Measurements from ENCODE around the gene INVS. TPM values are rescaled to one million over a fixed set of nuclear protein-coding genes. Genes with fewer than 3 reads are reported as not detected.
"Not testable (repeated sequence)": the region's sequence is repeated elsewhere in the genome, so short reads cannot be mapped to it uniquely, and the experiment has no call there.

Gene INVS
- total RNA-seq, 4 donors from 2014 or later = 8.3 to 14.4 (median 10.8) TPM

GRCh38 chr9:100131875-100132430, 32.9 kb downstream of the INVS start:
- TF ChIP-seq CTCF (IDR thresholded peaks at IDR 0.05) (no peak), POLR2A (IDR thresholded peaks at IDR 0.05) (no peak)
- intact Hi-C loops (cut with DNase I; ENCODE audit: low total_unique reads) = no loop called here
- no peak overlapping the region for H3K4me3 ChIP-seq (ENCODE audit: low read depth, poor library complexity, severe bottlenecking)
- DNase-seq (ENCODE audit: low spot score in 2 of 2) = no peak
- WGBS, 2 donors = 97% methylated on average over 3 of the region's 3 CpGs

GRCh38 chr9:100134731-100135130, 35.7 kb downstream of the INVS start:
- TF ChIP-seq CTCF (IDR thresholded peaks at IDR 0.05) (no peak), POLR2A (IDR thresholded peaks at IDR 0.05) (no peak)
- 95 to 98% methylated on average over 3 of the region's 3 CpGs for WGBS, 2 donors
- intact Hi-C loops (cut with DNase I; ENCODE audit: low total_unique reads) = no loop called here
- H3K4me3 ChIP-seq (ENCODE audit: low read depth, poor library complexity, severe bottlenecking) = no peak overlapping the region
- no peak for DNase-seq (ENCODE audit: low spot score in 2 of 2)

- intact Hi-C loops (cut with DNase I; ENCODE audit: low total_unique reads); H3K4me3 ChIP-seq (ENCODE audit: low read depth, poor library complexity, severe bottlenecking); DNase-seq (ENCODE audit: low spot score in 2 of 2): not testable (repeated sequence)
- WGBS, 2 donors = 94 to 97% methylated on average over 5 of the region's 5 CpGs
These were observed 37.8 kb downstream of the INVS start for GRCh38 chr9:100136799-100137198.

- intact Hi-C loops (cut with DNase I; ENCODE audit: low total_unique reads); H3K4me3 ChIP-seq (ENCODE audit: low read depth, poor library complexity, severe bottlenecking); DNase-seq (ENCODE audit: low spot score in 2 of 2): not testable (repeated sequence)
- WGBS, 2 donors = 97 to 98% methylated on average over 6 of the region's 6 CpGs
These were observed 41.3 kb downstream of the INVS start for GRCh38 chr9:100140303-100140702.

GRCh38 chr9:100141862-100142261, 42.8 kb downstream of the INVS start:
- WGBS, 2 donors = 92% methylated on average over 9 of the region's 9 CpGs
- H3K4me3 ChIP-seq (ENCODE audit: low read depth, poor library complexity, severe bottlenecking); DNase-seq (ENCODE audit: low spot score in 2 of 2); intact Hi-C loops (cut with DNase I; ENCODE audit: low total_unique reads): not testable (repeated sequence)

GRCh38 chr9:100145167-100145934, 46.3 kb downstream of the INVS start:
- intact Hi-C loops (cut with DNase I; ENCODE audit: low total_unique reads); H3K4me3 ChIP-seq (ENCODE audit: low read depth, poor library complexity, severe bottlenecking); DNase-seq (ENCODE audit: low spot score in 2 of 2): not testable (repeated sequence)
- 93 to 94% methylated on average over 15 of the region's 15 CpGs for WGBS, 2 donors

GRCh38 chr9:100145976-100146375, 46.9 kb downstream of the INVS start:
- DNase-seq (ENCODE audit: low spot score in 2 of 2); intact Hi-C loops (cut with DNase I; ENCODE audit: low total_unique reads); H3K4me3 ChIP-seq (ENCODE audit: low read depth, poor library complexity, severe bottlenecking): not testable (repeated sequence)
- WGBS, 2 donors = 89 to 93% methylated on average over 8 of the region's 8 CpGs

GRCh38 chr9:100150214-100150613, 51.2 kb downstream of the INVS start:
- intact Hi-C loops (cut with DNase I; ENCODE audit: low total_unique reads) = no loop called here
- no peak overlapping the region for H3K4me3 ChIP-seq (ENCODE audit: low read depth, poor library complexity, severe bottlenecking)
- no peak for DNase-seq (ENCODE audit: low spot score in 2 of 2)
- TF ChIP-seq POLR2A (IDR thresholded peaks at IDR 0.05) (no peak), CTCF (IDR thresholded peaks at IDR 0.05) (no peak)
- WGBS, 2 donors = 12 to 26% methylated on average over 2 of the region's 2 CpGs
